ENCODE measurements around the gene PACRG.
A peak's percentile ranks its signal among the peaks of the same experiment; 100 is the strongest.
"Not testable (repeated sequence)": the region's sequence is repeated elsewhere in the genome, so short reads cannot be mapped to it uniquely, and the experiment has no call there.

PACRG gene

DNA sequence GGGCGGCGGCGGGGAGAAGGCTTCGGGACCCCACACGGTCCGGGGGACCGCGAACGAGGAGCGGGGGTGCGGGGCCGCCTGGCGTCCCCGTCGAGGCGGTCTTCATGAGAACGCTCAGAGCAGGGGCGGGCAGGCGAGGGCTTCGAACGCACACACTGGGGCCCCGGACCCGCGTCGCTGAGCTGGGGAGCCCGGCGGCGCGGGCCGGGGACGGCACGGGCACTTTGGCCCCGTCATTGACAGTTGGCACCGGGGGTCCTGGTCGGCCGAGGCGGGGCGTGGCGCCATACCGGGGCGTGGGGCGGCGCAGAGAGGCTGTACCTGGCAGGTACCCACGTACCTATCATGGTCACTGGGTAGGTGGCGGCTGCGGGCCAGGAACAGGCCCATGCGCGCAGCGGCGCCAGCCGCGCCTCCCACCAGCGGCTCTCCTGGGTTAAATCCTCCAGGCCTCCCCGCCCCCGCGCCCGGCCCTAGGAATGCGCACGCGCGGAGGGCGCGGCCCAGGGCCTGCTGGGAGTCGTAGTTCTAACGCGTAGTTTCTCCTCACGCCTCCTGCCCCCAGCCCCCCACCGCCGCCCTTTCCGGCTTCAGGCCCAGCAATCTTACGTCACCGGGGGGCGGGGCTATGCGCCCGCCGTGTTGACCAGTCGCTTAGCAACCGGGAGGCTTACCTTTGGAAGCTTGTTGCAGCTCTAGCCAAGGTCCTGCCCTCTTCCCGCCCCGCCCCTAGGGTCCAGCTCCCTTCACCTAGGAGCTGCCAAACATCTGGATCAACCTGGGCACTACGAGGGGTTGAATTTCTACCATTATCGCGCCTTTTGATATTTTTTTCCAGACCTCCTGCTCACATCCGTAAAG lies at the start of gene PACRG, which contains the start of gene PRKN:
PACRG (plus strand) TSS at position 653 of the 861 bp plus-strand sequence.
PRKN (minus strand) TSS at position 445 of the 861 bp plus-strand sequence.
- peak; percentile 82 to 94 (median 92) for DNase-seq (ENCODE audit: low read depth in 2 of 3, low spot score in 2 of 3)

DNA sequence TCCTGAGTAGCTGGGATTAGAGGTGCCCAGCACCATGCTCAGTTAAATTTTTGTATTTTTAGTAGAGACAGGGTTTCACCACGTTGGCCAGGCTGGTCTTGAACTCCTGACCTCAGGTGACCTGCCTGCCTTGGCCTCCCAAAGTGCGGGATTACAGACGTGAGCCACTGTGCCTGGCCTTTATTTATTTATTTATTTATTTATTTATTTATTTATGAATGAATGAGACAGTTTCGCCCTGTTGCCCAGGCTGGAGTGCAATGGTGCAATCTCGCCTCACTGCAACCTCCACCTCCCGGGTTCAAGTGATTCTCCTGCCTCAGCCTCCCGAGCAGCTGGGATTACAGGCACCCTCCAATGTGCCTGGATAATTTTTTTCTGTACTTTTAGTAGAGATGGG lies 48.9 kb upstream of the PACRG start:
- not testable (repeated sequence) for DNase-seq (ENCODE audit: low read depth in 2 of 3, low spot score in 2 of 3)

GRCh38 chr6:162679681-162680080 lies 48.1 kb upstream of the PACRG start:
- DNase-seq (ENCODE audit: low read depth in 2 of 3, low spot score in 2 of 3): no peak

- DNase-seq (ENCODE audit: low read depth in 2 of 3, low spot score in 2 of 3): no peak
Observed at GRCh38 chr6:162680367-162680766, 47.4 kb upstream of the PACRG start.

DNA sequence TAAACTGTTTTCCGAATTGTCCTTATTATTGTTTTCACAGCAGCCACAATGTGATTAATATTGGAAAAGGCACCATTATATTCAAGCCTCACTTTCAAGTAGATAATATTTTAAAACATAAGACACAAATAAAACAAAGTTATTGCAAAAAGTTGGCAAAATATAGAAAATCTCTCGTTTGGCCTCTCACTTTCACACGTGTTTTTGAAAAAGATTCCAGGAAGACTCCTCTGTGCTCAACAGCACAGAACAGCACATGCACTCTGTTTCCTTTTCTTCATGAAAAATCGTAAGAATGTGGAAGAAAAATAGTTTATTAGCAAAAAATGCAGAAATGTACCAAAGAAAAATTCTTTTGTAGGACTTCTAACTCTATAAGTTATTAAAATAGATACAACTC lies 46.9 kb upstream of the PACRG start:
- no peak for DNase-seq (ENCODE audit: low read depth in 2 of 3, low spot score in 2 of 3)

DNA sequence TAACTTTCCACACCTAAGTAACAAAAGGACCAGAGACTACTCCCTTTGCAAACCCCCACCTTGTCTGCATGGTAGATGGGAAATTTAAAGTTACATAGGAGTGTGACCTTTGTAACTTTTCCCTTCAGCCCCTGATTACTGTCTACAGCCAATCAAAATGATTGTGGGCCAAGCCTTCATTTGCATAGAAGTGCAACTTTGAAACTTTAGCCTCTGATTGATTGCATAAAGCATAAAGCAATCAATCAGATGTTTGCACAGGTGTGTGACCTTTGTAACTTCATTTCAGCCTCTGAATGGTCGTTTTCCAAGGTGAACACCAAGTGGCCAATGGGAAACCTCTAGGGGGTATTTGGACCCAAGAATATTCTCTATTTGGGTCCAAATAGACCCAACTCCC lies 46.3 kb upstream of the PACRG start:
- no peak for DNase-seq (ENCODE audit: low read depth in 2 of 3, low spot score in 2 of 3)

DNA sequence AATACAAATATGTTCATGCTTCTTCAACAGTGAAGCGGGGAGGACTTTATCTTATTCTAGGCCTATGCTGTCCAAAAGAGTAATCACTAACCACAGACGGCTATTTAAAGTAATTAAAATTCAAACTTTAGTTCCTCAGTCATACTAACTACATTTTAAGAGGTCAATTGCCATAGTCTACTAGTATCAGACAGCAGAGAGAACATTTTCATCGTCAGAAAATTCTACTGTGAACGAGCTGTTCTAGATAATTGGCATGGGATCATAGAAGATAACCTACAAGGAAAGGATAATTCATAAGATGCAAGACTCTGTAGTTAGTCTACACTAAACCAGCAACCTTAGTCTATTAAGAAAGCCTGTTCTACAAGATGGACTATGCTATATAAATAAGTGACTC lies 44.6 kb upstream of the PACRG start:
- no peak for DNase-seq (ENCODE audit: low read depth in 2 of 3, low spot score in 2 of 3)

GRCh38 chr6:162684052-162684451 lies 43.7 kb upstream of the PACRG start:
- DNase-seq (ENCODE audit: low read depth in 2 of 3, low spot score in 2 of 3): no peak

GRCh38 chr6:162684961-162685360 lies 42.8 kb upstream of the PACRG start:
- no peak for DNase-seq (ENCODE audit: low read depth in 2 of 3, low spot score in 2 of 3)

DNA sequence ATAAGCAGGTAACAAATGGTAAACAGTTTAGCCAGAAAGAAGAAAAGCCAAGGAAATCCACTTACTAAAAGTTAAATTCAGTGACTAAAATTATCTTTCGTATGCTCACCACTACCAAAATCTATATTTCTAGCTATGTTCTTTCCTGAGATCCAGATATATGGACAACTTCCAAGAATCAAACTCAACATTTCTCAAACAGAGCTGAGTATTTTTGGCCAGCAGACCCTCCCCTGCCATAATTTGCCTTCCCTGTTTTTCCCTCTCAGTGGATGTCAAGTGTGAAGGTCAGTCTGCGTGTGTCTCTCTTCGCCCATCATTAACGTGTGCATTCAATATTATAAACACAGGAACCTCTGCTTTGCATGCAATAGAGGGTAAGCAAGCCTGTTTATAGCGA lies 42.2 kb upstream of the PACRG start:
- DNase-seq (ENCODE audit: low read depth in 2 of 3, low spot score in 2 of 3): no peak

- DNase-seq (ENCODE audit: low read depth in 2 of 3, low spot score in 2 of 3): no peak
Observed at GRCh38 chr6:162688751-162689345, 38.9 kb upstream of the PACRG start.

DNA sequence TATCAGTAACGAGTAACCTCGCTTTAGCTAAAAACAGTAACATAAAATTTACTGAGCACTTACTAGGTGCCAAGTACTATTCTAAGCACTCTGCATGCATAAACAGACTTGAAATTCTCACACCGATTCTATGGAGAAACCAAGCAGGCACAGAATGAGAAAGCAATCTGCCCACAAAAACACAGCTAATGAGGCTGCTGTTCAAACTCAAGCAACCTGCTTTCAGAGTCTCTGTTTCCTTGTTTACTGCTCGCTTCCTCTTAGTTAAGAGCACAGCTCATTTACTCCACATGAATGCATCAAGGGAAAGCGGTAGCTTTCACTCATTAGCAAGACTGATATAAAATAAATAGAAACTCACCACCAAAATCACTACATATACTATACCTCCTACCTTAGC lies 37.6 kb upstream of the PACRG start:
- no peak for DNase-seq (ENCODE audit: low read depth in 2 of 3, low spot score in 2 of 3)

GRCh38 chr6:162697872-162698403 lies 29.8 kb upstream of the PACRG start:
- no peak for DNase-seq (ENCODE audit: low read depth in 2 of 3, low spot score in 2 of 3)

DNA sequence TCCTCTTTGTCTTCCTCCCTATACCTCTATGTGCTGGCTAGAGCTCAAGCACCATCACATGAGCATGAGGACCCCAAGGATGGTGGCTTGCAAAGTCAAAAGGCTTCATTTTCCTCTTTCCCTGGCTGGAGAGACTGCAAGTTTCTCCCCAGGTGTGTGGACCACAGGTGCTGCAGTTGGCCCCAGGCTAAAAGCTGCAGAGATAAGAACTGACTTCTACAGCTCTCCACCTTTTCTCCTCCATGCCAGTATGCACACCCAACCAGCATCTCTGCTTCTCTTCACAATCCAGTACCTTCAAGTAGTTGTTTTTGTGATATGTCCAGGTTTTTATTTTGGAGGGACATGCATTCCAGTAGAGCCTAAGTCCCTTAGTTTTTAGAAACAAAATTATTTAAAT lies 29.3 kb upstream of the PACRG start:
- DNase-seq (ENCODE audit: low read depth in 2 of 3, low spot score in 2 of 3): no peak

- DNase-seq (ENCODE audit: low read depth in 2 of 3, low spot score in 2 of 3): no peak
Observed at GRCh38 chr6:162699961-162700360, 27.8 kb upstream of the PACRG start.

DNA sequence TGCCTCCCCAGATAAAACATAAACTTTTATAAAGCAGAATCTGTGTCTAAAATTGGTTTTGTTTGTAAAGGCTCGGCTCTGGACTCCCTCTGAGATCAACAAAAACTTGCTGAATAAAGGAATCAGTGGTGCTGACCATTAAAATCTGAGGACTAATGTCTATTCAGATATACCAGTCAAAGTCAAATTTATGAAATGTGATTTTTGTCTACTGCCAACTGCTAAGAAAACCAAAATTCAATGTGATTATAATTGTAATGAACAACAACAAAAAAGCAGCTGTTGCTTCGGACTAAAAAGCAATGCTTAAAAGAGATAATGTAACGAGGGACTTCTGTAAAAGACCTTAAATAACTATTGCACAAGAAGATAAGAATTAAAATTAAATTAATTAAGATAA lies 26.8 kb upstream of the PACRG start:
- DNase-seq (ENCODE audit: low read depth in 2 of 3, low spot score in 2 of 3): no peak

GRCh38 chr6:162701551-162701950 lies 26.2 kb upstream of the PACRG start:
- DNase-seq (ENCODE audit: low read depth in 2 of 3, low spot score in 2 of 3): no peak

GRCh38 chr6:162702446-162702845 lies 25.3 kb upstream of the PACRG start:
- no peak for DNase-seq (ENCODE audit: low read depth in 2 of 3, low spot score in 2 of 3)

GRCh38 chr6:162704001-162704400 lies 23.8 kb upstream of the PACRG start:
- DNase-seq (ENCODE audit: low read depth in 2 of 3, low spot score in 2 of 3): no peak

DNA sequence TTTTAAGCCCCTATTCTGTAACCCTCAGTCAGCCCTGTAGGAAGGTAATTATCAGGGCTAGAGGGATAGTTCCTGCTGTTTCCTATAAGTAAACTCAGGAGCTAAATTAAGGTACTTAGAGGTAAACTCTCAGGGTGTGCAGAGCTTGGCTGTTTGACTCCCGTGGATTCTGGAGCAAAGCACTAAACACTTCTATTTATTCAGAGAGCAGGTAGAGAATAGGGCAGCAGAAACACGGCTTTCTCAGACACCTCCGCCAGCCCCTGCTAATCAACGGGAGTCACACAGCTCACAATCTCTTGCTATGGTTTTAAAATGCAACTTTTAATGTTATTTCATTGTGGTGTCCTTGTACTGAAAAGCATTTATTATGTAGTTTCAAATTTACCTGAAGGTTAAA lies 22.0 kb upstream of the PACRG start:
- no peak for DNase-seq (ENCODE audit: low read depth in 2 of 3, low spot score in 2 of 3)

DNA sequence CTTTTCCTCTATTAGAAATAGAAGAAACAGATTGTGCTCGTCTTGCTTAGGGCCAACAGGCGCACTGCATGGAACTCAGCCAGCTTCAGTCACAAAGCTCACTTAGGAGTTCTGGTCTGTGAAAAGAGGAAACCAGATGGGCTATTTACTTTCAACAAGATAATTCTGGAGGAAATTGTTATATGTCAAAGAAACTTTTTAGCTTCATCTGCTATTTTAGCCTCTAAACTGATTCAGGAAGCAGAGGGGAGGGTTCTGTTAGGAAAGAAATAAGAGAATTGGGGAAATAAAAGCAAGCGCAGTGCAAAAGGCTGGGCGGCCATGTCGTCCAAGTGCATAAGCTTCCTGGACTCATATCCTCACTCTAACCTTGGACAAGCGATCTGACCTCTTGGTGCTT lies 21.5 kb upstream of the PACRG start:
- DNase-seq (ENCODE audit: low read depth in 2 of 3, low spot score in 2 of 3): no peak

- no peak for DNase-seq (ENCODE audit: low read depth in 2 of 3, low spot score in 2 of 3)
Observed at GRCh38 chr6:162708971-162709370, 18.8 kb upstream of the PACRG start.
